Measurements from ENCODE around the gene KLF9.
A peak's percentile ranks its signal among the peaks of the same experiment; 100 is the strongest.

The KLF9 gene

DNA sequence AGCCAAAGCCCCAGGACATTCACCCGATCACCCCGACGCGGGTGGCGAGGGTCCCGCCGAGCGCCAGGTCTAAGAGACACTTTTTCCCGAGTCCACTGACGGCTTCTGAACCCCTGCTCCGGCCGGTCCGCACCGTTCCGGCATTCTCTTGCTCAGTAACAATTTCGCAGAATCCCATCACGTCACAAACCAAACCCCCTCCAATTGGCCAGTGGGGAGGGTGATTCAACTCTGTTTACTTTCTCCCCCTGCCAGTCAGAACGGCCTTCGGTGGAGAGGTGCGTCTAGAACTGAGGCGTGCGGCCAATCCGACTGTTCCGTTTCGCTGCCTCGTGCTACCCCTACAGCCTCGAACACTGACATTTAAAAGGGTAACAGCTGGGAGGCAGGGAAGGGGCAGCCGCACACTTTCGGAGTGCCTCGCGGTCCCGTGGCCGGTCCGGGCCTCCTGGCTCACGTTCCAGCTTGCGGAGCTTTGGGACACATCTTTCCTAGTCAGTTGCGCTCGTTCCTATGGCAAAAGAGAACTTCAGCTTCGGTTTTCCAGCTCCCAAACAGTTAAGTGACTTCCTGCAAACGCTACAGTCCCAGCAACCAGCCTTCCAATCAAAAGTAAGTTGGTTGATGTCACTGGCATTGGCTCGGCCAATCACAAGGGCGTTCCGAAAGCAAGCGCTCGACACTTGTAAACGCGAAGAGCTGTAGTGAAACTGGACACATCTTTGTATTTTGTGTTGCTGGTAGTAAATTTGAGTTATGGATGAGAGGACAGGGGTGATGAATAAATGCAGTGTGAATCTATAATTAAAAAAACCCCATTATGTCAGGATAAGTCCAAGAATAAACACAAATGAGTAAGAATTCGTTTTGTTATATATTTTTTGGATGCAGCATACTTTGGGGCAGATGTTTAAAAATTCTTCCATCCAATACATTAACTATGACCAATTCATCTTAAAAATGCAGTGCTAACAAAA, at the start of gene KLF9:
Gene KLF9, minus strand, starts transcription at position 859 of the 977 bp plus-strand sequence. CDS start 1,294 bp downstream, outside the sequence.
- DNase-seq, result peak; percentile 90

DNA sequence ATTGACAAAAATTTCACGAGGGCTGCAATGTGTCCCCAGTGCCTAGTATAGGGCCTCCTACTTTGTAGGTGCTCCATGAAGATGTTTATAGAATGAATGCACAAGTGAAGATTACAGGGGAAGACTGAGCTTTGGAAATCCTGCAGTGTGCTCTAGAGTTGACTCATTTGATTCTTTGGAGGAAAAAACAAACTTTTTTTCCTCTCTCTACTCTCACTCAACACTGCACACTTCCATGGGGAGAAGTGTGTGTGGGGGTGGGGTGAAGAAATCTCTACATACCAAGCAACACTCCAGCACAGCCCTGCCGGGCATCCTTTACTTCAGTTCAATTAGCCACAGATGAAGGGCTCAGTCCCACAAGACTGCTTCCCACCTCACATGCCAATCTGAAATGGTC, 49.4 kb upstream of the KLF9 start:
- DNase-seq, result no peak

DNA sequence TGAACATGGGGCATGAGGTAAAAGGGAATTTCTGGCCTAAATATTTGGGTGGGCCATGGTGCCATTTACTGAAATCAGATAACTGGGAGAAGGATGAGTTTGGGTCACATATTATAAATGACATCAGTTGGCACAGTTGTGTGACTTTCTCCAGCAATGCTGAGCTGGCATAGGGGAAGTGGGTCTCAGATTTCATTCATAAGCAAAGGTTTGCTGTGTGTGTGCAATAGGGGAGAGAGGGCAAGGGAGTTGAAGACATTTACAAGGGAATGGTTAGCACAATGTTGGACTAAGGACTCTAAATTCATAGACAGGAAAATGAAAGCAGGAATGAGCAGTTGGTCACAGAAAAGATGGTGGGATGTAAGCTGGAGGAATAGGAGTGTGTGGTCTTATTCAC, 47.8 kb upstream of the KLF9 start:
- no peak for DNase-seq

DNA sequence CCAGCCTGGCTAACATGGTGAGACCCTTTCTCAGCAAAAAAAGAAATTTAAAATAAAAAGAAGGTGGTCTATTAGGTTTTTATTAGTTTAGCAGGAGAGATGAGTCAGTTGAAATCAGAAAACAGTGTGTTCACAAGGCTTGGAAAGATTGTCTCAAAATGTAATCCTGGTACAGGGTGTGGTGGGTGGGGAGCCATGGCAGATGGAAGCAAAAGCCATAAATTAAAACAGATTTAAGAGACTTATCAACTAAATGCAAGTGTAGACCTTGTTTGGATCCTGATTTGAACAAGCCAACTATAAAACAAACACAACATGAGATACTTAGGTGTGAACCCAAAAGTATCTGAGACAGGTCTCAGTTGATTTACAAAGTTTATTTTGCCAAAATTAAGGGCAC, 42.8 kb upstream of the KLF9 start:
- no peak for DNase-seq

DNA sequence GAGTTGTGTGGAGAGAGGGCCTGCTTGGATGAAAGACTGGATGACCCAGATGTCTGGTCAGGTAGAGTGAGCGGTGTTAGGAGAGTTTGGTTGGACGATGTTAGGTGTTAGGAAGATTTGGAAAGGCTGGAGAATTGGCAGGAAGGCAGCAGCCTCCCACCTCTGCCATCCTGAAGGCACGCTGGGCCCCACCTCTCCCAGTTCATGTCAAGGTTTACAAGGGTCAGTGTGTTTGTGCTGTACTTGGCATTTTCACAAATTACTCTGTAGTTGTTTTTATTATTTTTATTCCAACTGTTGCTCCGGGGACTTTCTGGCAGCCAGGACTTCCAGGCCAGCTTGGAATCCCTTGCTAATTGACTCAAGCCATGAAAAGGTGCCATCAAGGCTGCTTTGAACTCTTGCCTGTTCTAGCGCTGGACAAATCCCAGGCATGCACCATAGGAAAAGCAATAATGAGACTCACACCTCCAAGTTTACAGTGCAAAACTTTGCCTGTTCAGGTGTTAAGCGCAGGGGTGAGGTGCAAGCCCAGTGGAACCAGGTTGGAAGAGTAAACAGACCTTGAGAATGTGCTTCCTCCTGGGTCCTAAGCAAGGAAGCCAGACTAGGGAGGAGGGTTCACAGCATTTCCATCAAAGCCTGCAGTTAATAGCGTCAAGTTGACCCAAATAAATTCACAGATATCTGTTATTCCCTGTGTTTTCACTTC, 41.7 kb upstream of the KLF9 start:
- DNase-seq, result no peak

DNA sequence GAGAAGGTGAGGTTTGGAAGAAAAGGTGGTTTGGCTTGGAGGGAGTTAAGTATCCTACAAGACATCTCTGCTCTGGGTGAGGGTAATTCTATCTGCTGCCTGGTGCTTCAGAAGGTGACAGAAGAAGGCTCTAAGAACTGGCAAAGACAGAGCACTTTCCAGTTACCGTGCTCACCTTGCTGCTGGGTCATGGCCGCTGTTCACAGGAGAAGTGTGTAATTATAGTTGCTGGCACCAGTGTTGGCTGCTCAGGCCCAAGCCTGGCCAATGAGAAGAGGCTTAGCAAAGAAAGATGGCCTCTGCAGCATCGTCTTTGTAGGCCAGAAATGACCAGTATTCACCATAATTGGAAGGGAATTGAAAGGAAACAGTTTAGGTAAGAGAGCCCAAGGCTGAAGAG, 37.9 kb upstream of the KLF9 start:
- DNase-seq, result no peak

DNA sequence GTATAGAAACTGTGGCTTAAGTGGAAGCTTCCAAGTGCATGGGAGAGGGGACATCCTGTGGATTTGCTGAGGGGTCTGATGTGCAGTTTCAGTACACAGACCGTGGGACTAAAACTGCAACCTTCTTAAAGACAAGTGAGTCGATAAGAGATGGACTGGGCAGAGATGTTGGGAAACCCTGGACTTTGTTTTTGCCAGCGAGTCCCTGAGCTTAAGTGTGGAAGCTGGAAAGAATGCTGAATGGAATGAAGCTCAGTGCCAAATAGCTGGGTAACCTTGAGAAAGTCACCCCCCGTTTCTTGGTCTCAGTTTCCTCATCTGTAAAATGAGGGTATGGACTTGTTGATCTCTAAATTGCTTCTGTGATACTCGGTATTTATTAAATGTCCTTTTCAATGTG, 37.3 kb upstream of the KLF9 start:
- no peak for DNase-seq

DNA sequence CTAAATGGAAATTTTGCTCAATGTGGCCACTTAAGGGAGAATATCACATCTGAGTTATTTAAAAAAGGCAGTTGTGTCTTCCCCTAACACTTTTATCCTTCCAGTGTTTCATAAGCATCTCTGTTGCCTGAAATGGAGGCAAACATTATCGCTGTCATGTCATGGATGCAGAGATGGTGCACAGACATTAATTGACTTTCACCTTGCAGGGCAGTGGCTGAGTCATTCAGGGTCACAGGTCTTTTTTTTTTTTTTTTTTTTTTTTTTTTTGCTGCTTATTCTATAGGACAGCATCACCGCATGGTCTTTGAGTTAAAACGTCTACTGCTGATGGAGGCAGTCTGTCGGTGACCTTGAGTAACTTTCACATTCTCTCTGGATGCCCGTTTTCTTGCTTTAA, 36.3 kb upstream of the KLF9 start:
- no peak for DNase-seq

DNA sequence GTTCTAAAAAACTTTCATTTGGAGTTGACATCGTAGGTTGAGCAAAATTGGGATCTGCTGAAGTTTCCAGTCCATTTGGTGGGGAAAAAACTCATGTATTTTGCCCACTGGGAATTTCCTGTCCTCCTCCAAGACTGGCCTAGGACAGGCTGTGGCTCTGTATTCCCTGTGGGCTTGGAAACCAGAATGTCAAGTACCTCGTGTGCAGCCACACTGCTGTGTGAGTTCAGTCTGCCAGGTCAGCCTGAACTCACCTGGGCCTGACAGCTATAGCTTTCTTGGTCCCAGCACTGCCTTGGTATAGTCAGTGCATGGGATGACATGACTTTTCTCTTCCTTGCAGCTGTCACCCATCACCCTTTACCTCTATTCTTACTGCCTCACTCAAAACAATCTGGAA, 35.0 kb upstream of the KLF9 start:
- DNase-seq, result no peak

DNA sequence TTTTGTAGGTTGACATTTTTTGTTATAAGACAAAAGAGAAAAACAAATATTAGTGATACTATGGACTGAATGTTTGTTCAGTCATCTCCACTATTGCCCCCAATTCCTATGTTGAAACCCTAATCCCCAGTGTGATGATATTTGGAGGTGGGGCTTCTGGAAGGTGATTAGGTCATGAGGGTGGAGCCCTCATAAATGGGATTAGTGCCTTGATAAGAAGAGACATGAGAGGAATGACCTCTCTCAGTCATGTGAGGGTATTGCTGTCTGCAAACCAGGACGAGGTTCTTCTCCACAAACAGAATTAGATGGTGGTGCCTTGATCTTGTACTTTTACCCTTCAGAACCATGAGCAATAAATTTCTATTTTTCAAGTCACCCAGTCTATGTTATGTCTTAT, 34.5 kb upstream of the KLF9 start:
- no peak for DNase-seq

DNA sequence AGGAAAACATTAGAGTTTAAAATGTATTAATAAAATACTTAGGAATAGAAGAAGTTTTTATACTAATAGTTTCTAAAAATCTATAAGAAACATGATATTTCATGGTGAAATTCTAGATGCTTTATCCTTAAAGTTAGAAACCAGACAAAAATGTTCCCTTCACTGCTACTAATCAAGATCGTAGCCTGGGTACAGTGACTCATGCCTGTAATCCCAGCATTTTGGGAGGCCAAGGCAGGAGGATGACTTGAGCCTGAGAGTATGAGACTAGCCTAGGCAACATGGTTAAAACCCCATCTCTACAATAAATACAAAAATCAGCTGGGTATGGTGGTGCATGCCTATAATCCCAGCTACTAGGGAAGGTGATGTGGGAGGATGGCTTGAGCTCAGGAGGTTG, 30.4 kb upstream of the KLF9 start:
- DNase-seq, result no peak

DNA sequence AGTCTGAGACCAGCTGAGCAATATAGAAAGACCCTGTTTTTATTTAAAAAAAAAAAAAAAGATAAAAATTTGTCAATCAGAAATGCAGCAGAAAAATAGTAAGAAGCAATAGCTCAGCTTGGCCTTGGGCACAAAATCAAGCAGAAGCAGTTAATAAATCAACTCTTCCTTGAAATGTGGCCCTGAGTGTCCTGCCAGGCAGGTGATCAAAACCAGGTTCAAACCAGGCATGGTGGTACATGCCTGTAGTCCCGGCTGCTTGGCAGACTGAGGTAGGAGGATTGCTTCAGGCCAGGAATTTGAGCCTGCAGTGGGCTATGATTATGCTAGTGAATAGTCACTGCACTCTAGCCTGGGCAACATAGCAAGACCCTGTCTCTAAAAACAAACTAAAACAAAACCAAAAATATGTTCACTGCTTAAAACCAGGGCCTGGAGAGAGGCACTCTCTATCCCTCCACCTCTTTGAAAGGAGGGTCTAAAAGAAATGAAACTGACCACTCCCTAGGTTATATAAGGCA, 27.9 kb upstream of the KLF9 start:
- no peak for DNase-seq

DNA sequence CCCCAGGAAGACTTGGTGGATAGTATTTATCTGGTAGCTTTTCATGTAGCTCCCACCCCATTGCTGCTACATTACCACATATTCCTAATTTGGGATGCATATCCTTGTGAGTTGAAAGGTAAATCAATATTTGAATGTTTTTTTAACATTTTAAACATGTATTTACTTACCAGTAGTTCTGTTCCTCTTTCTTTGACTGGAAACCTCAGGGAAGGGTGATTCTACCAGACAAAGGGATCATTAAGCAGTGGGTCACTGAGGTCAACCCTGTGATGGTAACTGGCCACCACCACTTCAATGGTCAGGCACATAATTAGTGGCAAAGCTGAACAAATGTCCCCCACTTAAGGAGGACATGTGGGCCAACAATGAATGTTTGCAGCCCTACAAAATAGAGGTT, 27.2 kb upstream of the KLF9 start:
- no peak for DNase-seq

DNA sequence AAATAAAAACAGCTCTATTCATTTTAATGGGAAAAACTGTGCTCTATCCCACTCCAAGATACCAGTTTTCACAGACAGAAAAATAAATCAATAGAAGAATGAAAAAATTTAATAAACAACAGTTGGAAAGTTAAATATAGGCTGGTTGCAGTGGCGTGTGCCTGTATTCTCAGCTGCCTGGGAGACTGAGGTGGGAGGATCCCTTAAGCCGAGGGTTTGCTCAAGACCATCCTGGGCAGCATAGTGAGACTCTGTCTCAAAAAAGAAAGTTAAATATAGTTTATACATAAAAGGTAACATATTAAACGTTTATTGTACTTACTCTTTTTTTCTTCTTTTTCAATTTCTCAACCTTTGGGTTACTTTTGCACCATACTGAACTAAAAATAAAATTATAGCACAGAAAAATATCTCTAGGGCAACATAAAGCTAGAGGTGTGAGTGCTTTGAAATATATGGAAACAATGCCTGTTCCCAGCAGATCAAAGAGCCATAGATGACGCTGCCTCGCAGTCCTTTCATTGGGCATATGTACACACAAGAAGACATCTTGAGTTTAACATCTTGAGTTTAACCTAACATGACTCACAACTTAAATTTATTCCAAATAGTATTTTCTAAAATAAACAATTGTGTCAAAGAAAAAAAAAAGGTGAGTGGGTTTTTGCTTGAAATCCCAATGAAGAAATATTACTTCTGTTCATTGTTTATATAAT, 25.7 kb upstream of the KLF9 start:
- no peak for DNase-seq

DNA sequence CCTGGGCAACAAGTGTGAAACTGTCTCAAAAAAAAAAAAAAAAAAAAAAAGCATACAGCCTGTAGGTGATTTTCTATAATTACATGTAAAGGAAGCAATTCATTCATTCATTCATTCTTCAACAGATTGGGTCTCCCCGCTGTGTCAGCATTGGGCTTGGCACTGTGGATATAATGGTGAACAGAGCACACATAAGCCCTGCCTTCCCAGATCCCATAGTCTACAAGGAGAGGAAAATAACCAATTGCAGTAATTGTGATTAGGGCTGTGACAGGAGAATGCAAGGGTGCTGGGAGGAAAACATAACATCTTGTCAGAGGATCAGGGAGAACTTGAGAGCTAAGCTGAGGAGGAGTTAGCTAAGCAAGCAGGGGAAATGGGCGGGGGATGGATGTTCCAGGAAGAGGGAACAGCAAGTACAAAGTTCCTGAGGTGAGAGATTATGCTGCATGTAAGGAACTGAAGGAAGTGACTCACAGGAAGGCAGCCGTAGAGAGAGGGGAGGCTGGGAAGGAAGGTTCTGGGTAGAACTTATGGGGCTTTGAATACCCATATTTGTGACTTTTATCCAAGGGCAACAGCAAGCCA, 24.0 kb upstream of the KLF9 start:
- no peak for DNase-seq

DNA sequence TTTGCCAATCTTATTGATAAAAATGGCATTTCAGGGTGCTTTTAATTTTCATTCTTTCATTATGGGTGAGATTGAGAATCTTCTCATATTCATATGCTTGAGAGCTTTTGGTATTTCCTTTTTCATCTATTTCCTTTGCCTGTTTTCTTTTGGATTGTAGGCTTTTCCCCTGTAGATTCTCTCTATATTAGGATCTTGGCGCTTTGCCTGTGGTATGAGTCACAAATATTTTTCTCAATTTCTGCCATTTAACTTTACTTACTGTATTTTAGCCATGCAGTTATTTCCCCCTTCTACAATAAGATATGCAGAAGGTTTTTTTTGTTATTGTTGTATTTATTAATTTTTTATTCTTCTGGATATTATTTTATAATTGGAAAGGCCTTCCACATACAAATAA, 21.5 kb upstream of the KLF9 start:
- DNase-seq, result no peak

DNA sequence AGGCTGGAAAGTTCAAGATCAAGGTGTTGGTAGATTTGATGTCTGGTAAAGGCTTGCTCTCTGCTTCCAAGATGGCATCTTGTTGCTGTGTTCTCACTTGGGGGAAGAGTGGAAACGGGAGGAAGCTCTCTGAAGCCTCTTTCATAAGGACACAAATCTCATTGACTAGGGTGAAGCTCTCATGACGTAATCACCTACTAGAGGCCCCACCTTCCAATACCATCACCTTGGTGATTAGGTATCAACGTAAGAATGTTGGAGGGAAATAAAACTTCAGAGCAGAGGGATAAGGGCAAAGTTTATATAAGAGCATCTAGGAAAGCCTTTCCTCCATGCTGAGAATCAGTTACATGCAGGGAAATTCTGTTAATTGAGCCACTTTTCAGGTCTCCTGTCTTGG, 15.4 kb upstream of the KLF9 start:
- DNase-seq, result no peak

DNA sequence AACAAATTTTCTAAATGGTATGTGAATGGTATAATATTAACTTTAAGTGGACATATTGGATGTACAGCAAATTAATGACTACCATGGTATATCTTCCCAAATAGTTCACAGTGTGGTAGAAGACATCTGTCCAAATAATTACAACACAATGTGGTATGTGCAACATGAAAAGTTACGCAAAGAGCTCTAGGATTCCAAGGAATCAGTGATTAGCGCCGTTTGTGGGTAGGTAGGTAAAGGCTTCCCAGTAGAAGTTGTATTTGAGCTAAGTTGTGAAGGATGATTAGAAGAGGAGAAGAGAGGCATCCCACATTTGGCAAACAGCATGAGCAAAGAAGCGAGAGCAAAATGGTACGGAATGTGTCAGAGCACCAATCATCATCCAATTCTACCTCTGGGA, 14.3 kb upstream of the KLF9 start:
- DNase-seq, result no peak

DNA sequence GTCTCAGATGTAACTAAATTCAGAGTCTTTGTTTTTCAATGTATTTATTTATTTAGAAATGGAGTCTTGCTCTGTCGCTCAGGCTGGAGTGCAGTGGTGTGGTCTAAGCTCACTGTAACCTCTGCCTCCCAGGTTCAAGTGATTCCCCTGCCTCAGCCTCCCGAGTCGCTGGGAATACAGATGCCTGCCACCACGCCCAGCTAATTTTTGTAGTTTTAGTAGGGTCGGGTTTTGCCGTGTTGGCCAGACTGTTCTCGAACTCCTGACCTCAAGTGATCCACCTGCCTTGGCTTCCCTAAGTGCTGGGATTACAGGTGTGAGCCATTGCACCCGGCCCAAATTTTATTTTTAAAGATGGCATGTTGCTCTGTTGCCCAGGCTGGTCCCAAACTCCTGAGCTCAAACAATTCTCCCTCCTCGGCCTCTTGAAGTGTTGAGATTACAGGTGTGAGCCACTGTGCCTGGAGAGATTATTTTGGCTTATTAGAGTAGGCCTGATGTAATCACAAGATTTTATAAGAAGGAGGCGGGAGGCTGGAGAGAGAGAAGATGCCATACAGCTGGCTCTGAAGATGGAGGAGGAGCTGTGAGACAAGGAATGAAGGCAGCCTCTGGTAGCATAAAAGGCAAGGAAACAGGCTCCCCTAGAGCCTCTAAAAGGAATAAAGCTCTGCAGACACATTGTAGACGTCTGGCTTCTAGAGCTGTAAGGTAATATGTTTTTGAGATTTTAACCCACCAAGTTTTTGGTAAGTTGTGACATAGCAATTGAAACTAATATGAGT, 12.9 kb upstream of the KLF9 start:
- no peak for DNase-seq

DNA sequence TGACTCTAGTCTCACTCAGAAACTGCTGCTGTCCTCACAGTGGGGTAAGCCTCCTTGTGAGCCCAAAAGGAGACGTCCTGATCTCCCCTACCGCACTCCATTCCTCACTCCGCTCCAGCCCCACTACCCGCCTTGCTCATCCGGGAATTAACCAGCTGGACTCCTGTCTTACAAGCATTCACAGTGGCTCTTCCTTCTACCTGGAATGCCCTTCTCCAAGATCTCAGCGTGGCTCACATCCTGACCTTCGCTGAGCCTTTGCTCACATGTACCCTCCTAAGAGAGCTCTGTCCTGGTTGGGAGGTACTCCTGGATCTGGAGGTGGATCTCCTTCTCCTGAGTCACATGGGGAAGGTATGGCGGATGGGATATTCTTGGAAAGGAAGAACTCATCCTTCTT, 10.7 kb upstream of the KLF9 start:
- no peak for DNase-seq

DNA sequence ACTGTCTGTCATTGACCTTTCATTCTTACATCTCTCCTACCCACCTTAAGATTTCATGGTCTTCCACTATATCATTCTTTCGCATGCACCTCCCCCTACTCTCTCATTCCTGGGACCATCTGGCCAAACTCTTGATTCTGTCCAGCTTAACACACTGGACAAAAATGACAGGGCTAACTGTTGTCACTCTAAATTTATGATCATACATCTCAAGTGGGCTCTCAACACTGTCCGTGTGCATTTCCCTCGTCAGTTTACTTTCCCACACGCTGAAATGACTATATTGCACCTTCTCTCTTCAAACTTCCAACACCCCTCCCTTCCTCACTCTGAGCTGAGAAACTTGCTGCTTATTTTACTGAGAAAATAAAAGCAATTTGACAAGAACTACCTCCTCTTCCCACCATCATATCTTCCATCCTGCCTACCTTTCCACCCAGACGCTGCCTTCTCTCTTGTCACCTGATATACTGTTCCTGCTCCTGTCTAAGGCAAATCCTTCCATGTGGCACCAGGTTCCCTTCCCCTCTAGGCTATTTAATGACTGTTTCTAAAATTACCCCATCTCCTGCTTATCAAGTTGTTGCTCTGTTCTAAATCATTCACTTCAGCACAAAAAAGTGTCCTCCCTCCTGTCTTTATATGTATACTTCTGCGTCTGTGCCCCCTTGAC, 8.1 kb upstream of the KLF9 start:
- DNase-seq, result no peak

All from islet precursor cell (in vitro differentiated cells).